Lower leg skin (tissue), 3 donors: ENCODE data around the gene NANOS3.

ENCODE experiments used
- CTCF ChIP-seq, 3 donors: fragments of 450-650 bp; IDR thresholded peaks; one replicate each; pipeline ENCODE4 v1.5.1; 2016; ENCODE audit warnings: antibody characterized with exemption in 3 of 3, mild to moderate bottlenecking in 3 of 3, moderate library complexity in 2 of 3
- POLR2A ChIP-seq, 2 donors: fragments of 450-650 bp; IDR thresholded peaks; one replicate each; pipeline ENCODE4 v1.6.1; 2016 to 2017; ENCODE audit warnings: antibody characterized with exemption in 2 of 2, mild to moderate bottlenecking in 1 of 2, moderate library complexity in 1 of 2

- TF ChIP-seq POLR2A (IDR thresholded peaks at IDR 0.05) (no peak), CTCF (IDR thresholded peaks at IDR 0.05) (no peak)
Measured at GRCh38 chr19:13906521-13906904, 29.6 kb downstream of the NANOS3 start.
